Ectodermal cell (in vitro differentiated cells): ENCODE data around the gene S100A2.

Source experiments
- H3K27ac ChIP-seq: 2 replicates; pipeline ENCODE4 v1.7.0; 2013; ENCODE audit warnings: mild to moderate bottlenecking, low read depth, low read length; ENCODE audit not compliant: insufficient read depth, poor library complexity, severe bottlenecking
- H3K27me3 ChIP-seq: 2 replicates; pipeline ENCODE4 v1.7.0; 2013; ENCODE audit warnings: mild to moderate bottlenecking, low read length; ENCODE audit not compliant: insufficient read depth, control insufficient read depth, poor library complexity, severe bottlenecking
- H3K36me3 ChIP-seq: one replicate; pipeline ENCODE4 v1.7.0; 2013; ENCODE audit warnings: low read length; ENCODE audit not compliant: control insufficient read depth, insufficient read depth
- H3K4me1 ChIP-seq: one replicate; pipeline ENCODE4 v1.7.0; 2013; ENCODE audit warnings: low read length; ENCODE audit not compliant: control insufficient read depth, insufficient read depth
- H3K4me3 ChIP-seq: 2 replicates; pipeline ENCODE4 v1.7.0; 2013; ENCODE audit warnings: low read depth, low read length, control low read depth; ENCODE audit not compliant: insufficient read depth
- H3K9me3 ChIP-seq: 2 replicates; pipeline ENCODE4 v1.7.0; 2013; ENCODE audit warnings: mild to moderate bottlenecking, low read length, moderate library complexity; ENCODE audit not compliant: control insufficient read depth
- WGBS, 2 experiments: methylation state at CpG; one replicate each; pipeline ENCODE4 v1.1.7; 2013; ENCODE audit warnings: missing lambda C conversion rate in 2 of 2; 5-methylcytosine and 5-hydroxymethylcytosine counted together

S100A2 gene

DNA sequence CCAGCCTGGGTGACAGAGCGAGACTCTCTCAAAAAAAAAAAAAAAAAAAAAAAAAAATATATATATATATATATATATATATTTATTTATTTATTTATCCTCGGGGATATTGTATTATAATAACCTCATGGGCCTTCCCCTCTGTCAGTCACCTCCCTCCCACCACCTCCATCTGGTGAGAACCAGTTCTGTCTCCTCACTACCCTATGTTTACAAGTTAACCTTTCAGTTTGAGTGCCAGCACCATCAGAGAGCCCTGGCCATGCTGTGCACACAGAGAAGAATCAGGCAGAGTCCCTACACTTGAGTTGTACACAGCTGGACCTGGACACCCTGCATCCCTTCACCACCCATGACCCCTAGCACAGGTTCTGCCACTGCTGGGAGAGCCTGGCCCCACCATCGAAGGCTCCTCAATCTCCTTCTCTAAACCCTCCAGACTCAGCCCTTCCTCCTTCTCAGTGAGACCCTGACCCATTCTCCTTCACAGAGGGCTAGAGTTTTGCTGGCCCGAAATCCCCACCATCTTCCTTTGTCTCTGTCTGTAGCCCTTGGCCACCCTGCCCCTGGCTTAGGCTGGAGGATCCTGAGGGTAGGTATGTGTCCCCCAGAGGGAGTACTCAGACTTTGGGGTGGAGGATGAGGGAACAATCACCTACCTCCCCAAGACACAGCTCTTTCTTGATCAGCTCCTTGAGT lies 26.1 kb downstream of the S100A2 start:
- peaks cover 4% of the 10 kb centered on the region for H3K27me3 ChIP-seq
- no peak overlapping the region for H3K4me3 ChIP-seq
- WGBS, 2 experiments = 95 to 97% methylated on average over 2 to 3 of the region's 4 CpGs
- H3K36me3 ChIP-seq = no peaks in the 10 kb centered on the region
- no peak overlapping the region for H3K27ac ChIP-seq
- peaks cover 14% of the 10 kb centered on the region for H3K4me1 ChIP-seq
- H3K9me3 ChIP-seq = no peaks in the 10 kb centered on the region

GRCh38 chr1:153538315-153538821 lies 27.3 kb downstream of the S100A2 start:
- Histone ChIP-seq H3K27me3 (peaks cover 4% of the 10 kb centered on the region), H3K4me1 (peaks cover 10% of the 10 kb centered on the region), H3K4me3 (no peak overlapping the region), H3K27ac (no peak overlapping the region), H3K9me3 (no peaks in the 10 kb centered on the region), H3K36me3 (no peaks in the 10 kb centered on the region)
- WGBS, 2 experiments = 34 to 36% methylated on average over 6 of the region's 6 CpGs

- H3K4me1 ChIP-seq = peaks cover 17% of the 10 kb centered on the region
- no peak overlapping the region for H3K27ac ChIP-seq
- peaks cover 4% of the 10 kb centered on the region for H3K27me3 ChIP-seq
- no peaks in the 10 kb centered on the region for H3K9me3 ChIP-seq
- 96 to 97% methylated on average over 6 of the region's 6 CpGs for WGBS, 2 experiments
- no peak overlapping the region for H3K4me3 ChIP-seq
- no peaks in the 10 kb centered on the region for H3K36me3 ChIP-seq
Measured at GRCh38 chr1:153537376-153537730, 28.3 kb downstream of the S100A2 start.

- no peaks in the 10 kb centered on the region for H3K9me3 ChIP-seq
- H3K27me3 ChIP-seq = peaks cover 4% of the 10 kb centered on the region
- H3K4me1 ChIP-seq = peaks cover 18% of the 10 kb centered on the region
- H3K36me3 ChIP-seq = no peaks in the 10 kb centered on the region
- 90 to 94% methylated on average over 9 of the region's 9 CpGs for WGBS, 2 experiments
- no peak overlapping the region for H3K27ac ChIP-seq
- H3K4me3 ChIP-seq = no peak overlapping the region
Measured at GRCh38 chr1:153536671-153537375, 28.8 kb downstream of the S100A2 start.

- Histone ChIP-seq H3K4me1 (peaks cover 18% of the 10 kb centered on the region), H3K9me3 (no peaks in the 10 kb centered on the region), H3K36me3 (no peaks in the 10 kb centered on the region), H3K4me3 (peak overlapping the region; percentile 10), H3K27ac (no peak overlapping the region), H3K27me3 (peaks cover 4% of the 10 kb centered on the region)
- 65 to 68% methylated on average over 38 of the region's 38 CpGs for WGBS, 2 experiments
Measured at GRCh38 chr1:153536012-153536670, 29.5 kb downstream of the S100A2 start.

GRCh38 chr1:153535242-153536011 lies 30.2 kb downstream of the S100A2 start, which contains the start of gene S100A6:
S100A6 (minus strand) TSS chr1:153535991; CDS start chr1:153535339, 652 bp downstream.
- H3K9me3 ChIP-seq = no peaks in the 10 kb centered on the region
- H3K27ac ChIP-seq = no peak within 1 kb of the TSS
- peak within 1 kb of the TSS; percentile 10 for H3K4me3 ChIP-seq
- 68 to 70% methylated on average over 18 of the region's 18 CpGs for WGBS, 2 experiments
- peaks cover 4% of the 10 kb centered on the region for H3K27me3 ChIP-seq
- no peaks in the 10 kb centered on the region for H3K36me3 ChIP-seq
- peaks cover 18% of the 10 kb centered on the region for H3K4me1 ChIP-seq

GRCh38 chr1:153534925-153535241 lies 30.8 kb downstream of the S100A2 start:
- Histone ChIP-seq H3K4me1 (peaks cover 18% of the 10 kb centered on the region), H3K27me3 (peaks cover 4% of the 10 kb centered on the region), H3K27ac (no peak overlapping the region), H3K36me3 (no peaks in the 10 kb centered on the region), H3K4me3 (no peak overlapping the region), H3K9me3 (no peaks in the 10 kb centered on the region)
- WGBS, 2 experiments = 94 to 95% methylated on average over 3 of the region's 3 CpGs

DNA sequence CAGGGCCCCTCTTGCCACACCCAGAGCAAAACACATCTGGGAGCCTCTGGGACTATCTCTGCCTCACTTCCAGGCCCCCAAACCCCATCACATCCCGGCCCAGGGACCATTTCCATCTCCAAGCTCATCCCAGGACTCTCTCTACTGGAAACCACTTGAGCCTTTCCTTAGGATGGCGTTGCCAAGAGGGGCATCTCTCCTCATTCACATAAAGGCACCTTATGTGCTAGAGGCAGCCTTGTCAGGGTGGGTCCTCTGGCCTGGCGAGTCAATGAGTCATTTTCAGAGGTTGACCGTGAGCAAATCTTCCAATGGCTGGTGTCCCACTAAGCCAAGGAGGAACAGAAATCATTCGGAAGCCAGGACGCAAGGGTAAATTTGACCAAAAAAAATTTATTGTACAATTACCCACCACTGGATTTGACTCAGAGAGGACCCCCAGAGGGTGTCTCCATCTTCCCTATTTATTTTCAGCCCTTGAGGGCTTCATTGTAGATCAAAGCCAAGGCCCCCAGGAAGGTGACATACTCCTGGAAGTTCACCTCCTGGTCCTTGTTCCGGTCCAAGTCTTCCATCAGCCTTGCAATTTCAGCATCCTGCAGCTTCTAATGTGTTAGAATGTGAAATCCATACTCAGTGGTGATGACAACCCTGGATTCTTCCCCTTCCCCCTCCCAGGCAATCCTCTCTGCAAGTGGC lies 31.3 kb downstream of the S100A2 start:
- no peak overlapping the region for H3K4me3 ChIP-seq
- 95% methylated on average over 7 of the region's 7 CpGs for WGBS, 2 experiments
- H3K27ac ChIP-seq = no peak overlapping the region

GRCh38 chr1:153533689-153534201 lies 31.9 kb downstream of the S100A2 start:
- Histone ChIP-seq H3K9me3 (no peaks in the 10 kb centered on the region), H3K4me3 (no peak overlapping the region), H3K27me3 (peaks cover 4% of the 10 kb centered on the region), H3K36me3 (no peaks in the 10 kb centered on the region), H3K4me1 (peaks cover 18% of the 10 kb centered on the region), H3K27ac (no peak overlapping the region)
- 88 to 90% methylated on average over 13 of the region's 13 CpGs for WGBS, 2 experiments

More for the DNA sequence above, 31.3 kb downstream of the S100A2 start:
- H3K4me1 ChIP-seq = peaks cover 18% of the 10 kb centered on the region
- H3K9me3 ChIP-seq = no peaks in the 10 kb centered on the region
- no peaks in the 10 kb centered on the region for H3K36me3 ChIP-seq
- H3K27me3 ChIP-seq = peaks cover 4% of the 10 kb centered on the region
